HG02798 (cell line): Measurements from ENCODE around the gene ARHGAP44.
"Not testable (repeated sequence)": the region's sequence is repeated elsewhere in the genome, so short reads cannot be mapped to it uniquely, and the experiment has no call there.

Source experiments
- ATAC-seq: cut with Tn5 transposase; IDR thresholded peaks from one replicate; pipeline ENCODE4 v1.9.1; 2021; ENCODE audit warnings: mild to moderate bottlenecking; ENCODE audit not compliant: unreplicated experiment, poor library complexity

ARHGAP44 gene

DNA sequence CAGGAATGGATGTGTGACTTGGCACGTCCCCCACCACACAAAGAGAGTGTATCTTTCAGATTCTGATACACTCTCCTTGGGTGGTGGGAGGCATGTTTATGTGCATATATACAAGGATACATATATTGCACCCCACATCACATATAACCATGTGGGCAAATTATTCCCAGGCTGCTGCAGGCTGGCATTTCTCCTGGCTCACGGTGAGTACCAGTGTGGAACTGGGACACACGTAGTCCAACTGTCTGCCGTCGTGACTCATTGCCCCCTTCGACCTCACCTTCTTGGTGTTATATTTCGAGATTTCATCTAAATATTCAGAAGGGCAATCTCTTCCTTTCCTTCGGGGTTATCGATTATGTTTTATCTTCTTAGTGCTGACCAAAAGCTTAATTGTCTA is 24.4 kb downstream of the ARHGAP44 start:
- no peak for ATAC-seq

DNA sequence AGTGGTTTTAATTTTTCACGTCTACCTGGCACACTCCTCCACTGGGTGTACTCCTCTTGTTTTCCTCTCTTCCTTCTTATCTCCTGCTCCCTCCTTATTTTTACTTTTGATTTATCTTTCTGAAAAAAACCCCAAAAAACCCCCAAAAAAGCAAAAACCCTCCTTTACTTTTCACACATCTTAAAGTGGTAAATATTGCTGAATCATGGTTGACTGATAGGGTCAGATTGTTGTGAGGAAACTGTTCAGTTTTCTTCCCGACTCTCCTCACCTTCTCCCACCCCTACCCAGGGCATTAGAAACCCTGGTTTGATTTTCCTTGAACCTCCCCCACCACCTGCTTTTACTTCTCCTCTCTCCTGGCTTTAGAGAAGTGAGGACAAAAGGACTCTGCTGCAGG is 25.4 kb downstream of the ARHGAP44 start:
- ATAC-seq, result no peak

DNA sequence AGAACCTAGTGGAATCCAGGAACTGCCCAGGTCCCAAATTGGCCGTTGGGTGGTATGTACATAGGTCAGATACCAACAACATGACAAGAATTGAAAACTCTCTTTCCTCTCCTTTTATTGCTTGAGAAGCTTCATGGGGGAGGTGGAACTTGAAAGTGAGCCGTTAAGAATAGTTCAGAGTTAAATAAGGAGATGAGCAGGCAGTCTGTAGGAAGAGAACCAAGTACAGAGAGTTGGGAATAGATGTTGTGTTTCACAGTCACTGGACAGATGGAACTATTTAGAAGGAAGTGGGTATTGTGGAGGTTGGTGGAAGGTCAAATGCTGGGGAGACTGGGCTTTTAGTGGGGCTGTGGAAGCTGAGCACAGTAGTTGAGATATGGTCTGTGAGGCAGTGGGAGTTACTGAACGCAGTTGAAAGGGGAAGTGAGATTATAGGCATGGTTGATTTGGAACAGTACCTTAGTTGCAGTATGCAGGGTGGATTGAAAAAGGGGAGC is 26.4 kb downstream of the ARHGAP44 start:
- peak; percentile 99 for ATAC-seq

DNA sequence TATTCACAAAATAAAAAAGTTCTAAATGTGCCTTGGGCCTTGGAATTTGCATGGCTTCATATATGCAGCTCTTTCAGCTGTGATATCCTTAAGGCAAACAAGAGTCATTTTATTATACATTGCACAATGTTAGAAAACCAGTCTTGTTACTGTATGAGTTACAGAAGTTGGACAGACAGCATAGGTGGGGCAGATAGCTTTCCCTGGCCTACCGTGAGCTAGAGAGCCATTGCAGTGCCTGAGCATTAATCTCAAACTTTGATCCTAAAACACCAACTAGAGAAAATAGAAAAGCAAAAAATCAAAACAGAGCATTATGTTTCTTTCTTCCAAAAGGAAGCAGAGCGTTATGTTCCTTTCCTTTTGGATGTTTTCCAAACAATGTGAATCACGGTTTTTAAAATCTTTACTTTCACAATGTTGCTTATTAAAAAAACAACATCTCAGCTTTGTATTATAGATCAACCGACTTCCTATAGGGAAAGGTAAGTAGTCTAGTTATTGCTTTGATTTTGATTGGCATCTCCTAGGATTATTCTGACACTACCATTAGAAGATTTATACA is 32.2 kb downstream of the ARHGAP44 start:
- no peak for ATAC-seq

DNA sequence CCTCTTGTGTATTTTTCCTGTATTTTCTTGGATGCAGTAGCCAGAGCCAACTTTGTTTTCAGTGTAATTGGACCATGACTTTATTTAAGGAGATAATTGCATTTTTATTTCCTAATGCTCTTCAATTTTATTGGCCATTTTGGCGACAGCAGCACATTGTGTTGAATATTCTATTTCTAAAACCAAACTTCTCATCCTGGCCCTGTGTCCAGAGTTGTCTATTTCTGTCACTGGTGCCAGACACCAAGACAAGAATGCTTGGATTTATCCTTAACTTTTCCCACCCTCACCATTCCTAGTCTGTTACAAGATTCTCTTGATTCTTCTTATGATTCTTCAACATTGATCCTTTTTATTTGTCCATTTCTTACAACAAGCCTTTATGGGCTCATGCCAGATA is 37.1 kb downstream of the ARHGAP44 start:
- ATAC-seq, result no peak

DNA sequence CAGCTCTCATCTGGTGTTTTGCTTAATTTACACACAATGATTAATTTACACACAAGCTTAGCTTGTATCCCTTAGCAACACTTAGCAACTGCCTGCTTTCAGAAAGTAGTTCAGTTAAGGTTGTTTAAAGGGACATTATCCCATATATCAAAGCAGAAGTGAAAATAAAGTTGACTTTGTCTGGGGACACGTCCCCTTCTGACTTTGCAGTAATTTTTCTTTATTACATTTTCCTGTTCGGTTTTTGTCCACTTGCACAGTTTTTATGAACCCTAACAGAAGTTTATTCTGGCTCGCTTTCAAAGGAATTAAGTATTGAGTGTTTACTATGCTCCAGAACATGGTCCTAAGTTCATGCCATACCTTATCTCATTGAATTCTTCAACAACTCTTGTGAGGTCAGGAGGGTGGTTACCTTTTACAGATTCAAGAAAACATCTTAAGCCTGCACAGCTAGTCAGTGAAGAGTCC is 41.5 kb downstream of the ARHGAP44 start:
- no peak for ATAC-seq

DNA sequence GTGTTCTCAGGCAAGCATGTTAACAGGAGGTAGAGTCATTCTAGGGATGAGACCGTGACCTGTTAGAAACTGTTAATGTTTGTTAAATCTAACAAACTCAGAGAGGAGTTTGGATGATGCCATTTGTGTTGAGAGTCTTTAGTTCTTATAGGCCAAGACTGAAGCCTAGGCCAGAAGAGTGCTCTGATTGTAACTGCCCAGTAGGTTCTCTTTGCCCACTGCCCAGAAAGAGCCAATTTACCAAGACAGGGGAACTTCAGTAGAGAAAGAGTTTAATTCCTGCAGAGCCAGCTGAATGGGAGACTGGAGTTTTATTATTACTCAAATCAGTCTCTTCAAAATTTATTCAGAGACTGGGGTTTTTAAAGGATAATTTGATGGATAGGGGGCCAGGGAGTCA is 42.5 kb downstream of the ARHGAP44 start:
- ATAC-seq, result no peak

DNA sequence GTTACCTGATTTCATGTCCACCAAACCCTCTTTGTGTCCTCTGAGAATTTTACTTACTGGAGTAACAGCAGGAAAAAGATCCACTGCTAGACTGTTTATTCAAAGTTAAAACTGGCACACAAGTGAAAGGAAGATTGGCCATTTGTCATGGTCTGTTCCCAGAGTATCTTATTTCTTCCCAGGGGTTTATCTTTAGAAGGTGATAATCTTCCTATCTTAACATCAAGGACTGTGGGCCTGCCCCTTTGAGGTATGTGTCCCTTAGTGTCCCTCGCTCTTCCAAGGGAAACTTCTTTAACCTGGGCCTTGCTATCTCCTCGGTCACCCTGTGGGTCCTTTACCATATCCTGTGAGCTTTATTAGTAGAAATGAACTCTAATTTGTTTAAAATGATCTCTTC is 49.7 kb downstream of the ARHGAP44 start:
- ATAC-seq, result no peak

DNA sequence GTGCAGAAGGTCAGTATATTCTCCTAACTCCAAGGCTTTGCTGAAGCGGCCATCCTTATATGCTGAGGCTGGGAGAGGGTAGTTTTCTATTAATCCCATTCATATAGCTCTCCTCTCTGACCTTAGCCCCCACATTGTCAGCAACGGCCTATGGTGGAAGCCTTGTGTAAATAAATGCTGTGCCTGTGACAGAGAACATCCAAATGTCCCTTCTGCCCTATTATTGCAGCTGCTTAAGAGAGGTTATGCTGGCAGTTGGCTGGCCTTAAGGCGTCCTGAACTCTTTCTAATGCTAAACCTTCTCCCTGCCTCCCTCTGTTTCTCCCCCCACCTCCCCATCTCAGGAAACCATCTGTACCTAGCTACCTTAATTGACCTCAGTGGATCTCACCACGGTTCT is 53.6 kb downstream of the ARHGAP44 start:
- no peak for ATAC-seq

DNA sequence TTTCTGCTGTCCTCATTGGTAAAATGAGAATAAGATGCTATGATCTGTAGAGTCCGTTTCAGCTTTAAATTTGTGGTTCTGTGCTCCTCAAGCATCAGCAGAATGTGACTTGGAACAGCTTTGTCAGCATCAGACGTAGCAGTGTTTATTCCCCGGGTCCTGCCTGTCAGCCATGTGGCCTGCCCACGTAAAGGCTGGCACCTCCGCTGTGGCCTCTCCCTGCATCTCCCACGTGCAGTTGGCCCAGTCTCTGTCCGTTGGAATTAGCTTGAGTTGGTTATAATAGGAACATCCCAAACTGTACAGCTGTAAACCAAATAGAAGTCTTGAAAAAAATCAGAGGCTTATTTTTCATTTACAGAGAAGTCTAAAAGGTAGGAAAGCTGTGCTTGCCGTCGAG is 61.7 kb downstream of the ARHGAP44 start:
- no peak for ATAC-seq

DNA sequence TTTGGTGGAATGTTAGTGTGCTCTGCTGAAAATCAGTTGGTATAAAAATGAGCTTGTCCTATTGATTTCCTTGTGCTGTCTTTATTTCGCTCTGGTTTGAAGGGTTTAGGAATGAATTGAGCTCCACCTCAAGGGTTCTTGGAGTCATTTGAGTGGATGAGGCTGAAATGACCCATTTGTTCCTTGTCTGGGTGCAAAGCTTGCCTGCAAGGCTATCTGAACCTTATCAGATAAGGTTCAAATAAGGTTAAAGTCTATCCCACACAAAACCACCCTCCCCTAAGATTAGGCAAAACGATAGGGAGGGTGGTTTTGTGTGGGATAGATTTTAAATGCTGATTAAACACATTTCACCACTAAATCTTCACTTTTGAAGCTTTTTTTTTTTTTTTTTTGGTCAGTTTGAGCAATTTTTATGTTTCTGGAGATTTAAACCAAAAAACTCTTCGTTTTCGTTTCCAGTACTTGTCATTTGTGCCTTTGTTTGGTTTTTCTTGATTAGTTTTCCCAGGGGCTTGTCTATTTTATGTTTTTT is 62.7 kb downstream of the ARHGAP44 start:
- no peak for ATAC-seq

DNA sequence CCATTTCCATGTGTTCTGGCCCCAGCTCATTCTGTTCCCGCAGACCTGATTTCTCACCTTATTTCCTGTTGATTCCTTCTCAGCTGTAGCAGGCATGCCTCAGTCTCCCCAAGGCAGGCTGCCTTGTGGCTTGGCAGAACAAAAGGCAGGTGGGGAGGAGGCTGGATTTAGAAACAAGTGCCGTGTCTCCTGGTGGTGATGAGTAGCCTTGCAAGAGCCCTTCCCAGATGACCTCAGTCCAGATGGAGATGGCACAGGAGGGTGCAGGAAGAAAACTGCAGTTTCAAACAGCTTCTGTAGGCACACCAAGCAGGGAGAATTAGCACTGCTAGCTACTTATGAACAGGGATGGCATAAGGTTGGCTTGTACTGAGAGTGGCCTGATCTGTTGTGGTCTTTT is 64.6 kb downstream of the ARHGAP44 start:
- ATAC-seq, result no peak

DNA sequence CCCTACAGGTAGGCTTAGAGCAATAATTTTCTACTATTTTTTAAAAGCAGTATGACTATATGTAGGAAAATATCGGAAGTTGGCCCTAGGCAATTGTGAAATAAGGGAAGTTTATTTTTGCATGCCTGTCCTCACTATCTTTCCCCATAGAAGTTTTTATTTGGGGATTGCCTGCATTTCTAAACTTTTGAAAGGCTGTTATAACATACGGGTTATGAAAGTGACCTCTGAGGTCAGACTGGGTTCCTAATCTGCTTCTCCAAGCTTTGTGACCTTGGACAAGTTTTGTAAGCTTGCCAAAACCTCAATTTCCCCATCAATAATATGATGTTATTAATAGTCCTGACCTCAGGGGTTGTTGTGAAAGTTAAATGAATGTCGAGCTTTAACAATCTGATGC is 67.1 kb downstream of the ARHGAP44 start:
- ATAC-seq, result no peak

DNA sequence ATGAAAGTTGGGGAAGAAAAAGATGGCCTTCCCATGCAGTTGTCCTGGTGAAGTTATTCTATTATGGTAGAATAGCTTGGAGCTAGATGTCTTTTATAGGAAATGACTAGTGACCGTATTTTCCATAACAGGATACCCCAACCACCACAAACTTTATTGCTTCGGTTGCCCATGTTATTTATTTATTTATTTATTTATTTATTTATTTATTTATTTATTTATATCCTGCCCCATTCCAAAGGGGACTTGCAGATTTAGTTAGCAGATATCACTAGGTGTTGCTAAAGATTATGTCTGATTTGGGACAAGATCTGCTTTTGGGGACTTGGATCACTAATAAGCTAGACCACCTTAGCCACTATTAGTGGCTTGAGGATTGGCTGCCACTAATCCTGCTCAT is 68.3 kb downstream of the ARHGAP44 start:
- ATAC-seq, result no peak

DNA sequence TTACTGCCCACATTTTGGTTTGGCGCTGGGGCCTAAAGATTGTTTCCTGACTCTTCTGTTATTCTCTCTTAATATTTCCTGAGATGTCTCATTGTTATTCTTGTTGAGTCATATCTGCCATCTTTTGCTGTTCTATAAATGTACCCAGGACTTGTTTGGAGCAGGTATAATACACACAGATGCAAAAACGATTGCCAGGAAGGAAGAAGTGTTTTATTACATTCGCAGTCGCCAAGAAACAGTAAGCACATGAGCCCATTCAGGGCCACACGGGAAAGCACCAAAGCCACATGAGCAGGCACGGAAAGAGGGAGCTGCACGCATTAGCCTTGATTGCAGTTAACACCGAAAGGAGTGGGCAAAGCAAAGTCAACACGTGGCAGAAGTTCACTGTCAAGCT is 70.2 kb downstream of the ARHGAP44 start:
- no peak for ATAC-seq

DNA sequence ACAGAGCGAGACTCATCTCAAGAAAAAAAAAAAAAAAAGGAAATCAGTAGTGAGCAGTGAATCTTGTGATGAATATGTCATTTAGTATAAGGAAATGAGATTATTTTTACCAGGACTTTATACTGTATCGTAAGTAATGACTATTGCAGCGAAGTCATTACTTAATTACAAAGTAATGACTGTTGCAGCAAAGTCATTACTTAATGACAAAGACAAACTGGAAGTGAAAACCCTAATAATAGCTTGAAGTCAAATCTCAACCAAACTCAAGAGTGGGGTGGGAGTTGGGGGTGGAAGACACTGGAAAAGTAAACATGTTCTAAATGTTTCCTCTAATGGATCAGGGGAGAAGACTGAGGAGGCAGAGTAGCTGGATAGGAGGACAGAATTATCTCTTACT is 76.5 kb downstream of the ARHGAP44 start:
- no peak for ATAC-seq

DNA sequence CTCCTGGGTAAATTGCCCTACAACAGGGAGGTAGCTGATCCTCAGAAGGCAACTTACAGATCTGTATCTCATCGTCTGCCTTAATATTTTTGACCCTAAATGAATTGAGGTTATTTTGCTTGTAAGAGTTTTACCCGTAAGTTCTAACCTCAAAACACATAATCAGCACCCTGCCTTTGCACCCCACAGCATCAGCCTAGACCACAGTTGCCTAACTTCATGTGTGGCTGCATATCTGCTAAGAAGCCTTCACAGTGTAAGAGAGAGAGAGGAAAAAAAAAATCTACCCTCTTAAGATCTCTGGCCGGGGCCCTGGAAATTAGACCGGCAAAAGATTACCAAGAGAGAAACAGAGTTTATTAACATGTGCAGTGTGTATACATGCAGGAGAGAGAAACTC is 76.9 kb downstream of the ARHGAP44 start:
- no peak for ATAC-seq

DNA sequence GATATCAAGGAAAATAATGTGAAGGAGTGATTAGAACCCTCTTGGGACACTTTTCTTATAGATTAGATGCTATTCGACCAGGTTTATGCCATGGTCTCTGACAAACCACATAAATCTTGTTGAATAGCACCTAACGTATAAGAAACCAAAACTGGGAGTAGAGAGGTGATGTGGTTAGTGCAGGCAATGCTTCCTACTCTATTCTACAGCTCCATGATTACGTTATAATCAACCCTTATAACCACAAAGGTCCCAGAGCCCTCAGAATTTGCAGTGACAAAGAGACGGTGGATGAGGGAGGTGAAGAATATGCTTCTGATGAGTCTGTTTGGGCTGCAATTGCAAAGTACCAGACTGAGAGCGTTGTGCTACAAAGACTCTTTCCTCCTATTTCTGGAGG is 78.4 kb downstream of the ARHGAP44 start:
- no peak for ATAC-seq

DNA sequence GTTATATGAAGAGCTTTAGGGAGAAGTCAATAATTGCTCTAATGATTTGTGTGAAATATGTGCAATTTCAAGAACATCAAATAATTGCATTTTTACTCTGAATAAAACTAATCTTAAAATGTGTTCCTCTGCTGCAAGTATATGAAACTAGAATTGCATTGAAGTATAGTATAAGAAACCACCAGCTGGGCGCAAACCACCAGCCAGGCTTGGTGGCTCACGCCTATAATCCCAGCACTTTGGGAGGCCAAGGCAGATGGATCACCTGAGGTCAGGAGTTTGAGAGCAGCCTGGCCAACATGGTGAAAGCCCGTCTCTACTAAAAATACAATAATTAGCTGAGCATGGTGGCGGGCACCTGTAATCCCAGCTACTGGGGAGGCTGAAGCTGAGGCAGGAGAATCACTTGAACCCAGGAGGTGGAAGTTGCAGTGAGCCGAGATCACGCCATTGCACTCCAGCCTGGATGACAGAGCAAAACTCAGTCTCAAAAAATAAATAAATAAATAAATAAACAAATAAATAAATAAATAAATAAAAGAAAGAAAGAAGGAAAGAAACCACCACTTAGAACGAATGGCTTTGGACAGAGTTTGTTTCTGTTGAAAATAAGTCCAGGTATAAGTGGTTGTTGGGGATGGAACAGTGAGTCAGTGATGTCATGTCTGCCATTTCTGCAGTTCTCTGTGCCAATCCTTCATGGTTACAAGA is 84.3 kb downstream of the ARHGAP44 start:
- ATAC-seq, result not testable (repeated sequence)

DNA sequence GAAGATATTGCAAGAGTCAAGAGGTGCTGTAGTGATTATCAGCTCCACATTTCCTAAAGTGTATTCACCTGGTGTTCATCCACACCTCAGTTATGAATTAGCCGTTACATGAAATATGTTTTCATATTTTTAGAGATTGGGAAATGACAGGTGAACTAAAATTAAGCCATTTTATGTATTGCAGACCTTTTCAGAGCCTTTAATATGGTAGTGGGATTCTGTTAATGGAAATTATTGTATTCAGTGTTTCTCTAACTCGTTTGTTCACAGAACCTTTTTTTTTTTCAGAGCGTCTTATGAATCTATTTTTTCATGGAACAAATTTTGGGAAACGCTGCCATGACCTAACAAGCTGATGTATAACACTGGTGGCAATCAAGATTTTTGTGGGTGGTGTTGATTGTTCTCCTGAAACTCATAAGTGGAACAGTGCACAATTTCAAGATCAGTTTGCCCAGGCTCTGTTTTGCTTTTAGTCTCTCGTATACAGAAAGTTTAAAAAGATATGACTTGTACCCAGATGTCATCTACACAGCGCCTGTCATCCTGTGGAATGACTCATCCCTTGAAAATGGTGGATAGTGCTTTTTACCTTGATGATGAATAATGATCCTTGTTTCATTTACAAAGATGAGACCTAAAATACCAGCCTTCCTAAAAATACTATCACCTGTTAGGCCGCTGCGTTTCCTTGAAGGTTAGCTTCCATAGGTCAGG is 88.8 kb downstream of the ARHGAP44 start:
- ATAC-seq, result no peak

DNA sequence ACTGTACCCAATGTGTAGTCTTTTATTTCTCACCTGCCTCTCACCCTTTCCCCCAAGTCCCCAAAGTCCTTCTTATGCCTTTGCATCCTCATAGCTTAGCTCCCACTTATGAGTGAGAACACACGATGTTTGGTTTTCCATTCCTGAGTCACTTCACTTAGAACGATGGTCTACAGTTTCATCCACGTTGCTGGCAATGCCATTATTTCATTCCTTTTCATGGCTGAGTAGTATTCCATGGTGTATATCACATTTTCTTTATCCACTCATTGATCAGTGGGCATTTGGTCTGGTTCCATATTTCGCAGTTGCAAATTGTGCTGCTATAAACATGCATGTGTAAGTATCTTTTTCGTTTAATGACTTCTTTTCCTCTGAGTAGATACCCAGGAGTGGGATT is 89.8 kb downstream of the ARHGAP44 start:
- ATAC-seq, result not testable (repeated sequence)
